Subcutaneous adipose tissue (tissue), 4 donors: ENCODE measurements around the gene ANKRD35. TPM values are rescaled to one million over a fixed set of nuclear protein-coding genes. Genes with fewer than 3 reads are reported as not detected.

ENCODE experiments used
- CTCF ChIP-seq: fragments of 450-650 bp; IDR thresholded peaks from one replicate; pipeline ENCODE4 v1.5.1; 2016; ENCODE audit warnings: low read depth, mild to moderate bottlenecking, control low read depth, antibody characterized with exemption, moderate library complexity
- total RNA-seq, 4 donors: library from RNA; depleted of rRNA; stranded (reverse); fragments of >200 nt; gene quantifications; one replicate each; pipeline ENCODE4 v1.1.0, GENCODE V29; 2016

The ANKRD35 gene
- total RNA-seq, 4 donors from 2014 or later = 1.6 to 7.0 (median 4.5) TPM

DNA sequence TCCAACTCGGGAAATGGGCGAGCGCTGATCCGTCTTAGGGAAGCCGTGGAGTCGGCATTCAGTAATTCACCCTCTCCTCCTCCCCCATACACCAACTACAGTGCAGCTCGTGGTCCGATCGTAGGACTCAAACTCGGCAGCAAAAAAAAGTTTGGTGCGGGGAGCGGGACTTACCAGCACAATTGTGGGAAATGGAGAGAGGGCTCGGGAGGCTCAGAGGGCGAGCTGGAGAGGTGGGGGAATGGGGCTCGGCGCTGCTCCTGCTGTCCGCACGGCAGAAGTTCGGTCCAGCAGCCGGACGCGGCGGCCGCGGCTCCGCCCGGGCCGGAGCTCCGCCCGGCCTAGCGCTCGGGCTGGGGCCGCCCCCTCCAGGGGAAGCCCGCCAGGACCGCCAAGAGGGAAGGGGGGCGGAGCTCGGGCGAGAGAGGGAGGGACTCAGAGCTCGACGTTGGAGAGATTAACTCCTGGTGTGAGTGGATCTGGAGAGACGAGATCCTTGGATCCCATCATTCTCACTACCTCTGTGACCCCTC is 26.1 kb downstream of the ANKRD35 start:
- no peak for TF ChIP-seq CTCF

GRCh38 chr1:145858901-145859490 is 26.7 kb downstream of the ANKRD35 start, which contains the start of gene PIAS3:
Gene PIAS3 (minus strand): TSS chr1:145859081. CDS start chr1:145858990, 91 bp downstream.
- no peak for TF ChIP-seq CTCF

DNA sequence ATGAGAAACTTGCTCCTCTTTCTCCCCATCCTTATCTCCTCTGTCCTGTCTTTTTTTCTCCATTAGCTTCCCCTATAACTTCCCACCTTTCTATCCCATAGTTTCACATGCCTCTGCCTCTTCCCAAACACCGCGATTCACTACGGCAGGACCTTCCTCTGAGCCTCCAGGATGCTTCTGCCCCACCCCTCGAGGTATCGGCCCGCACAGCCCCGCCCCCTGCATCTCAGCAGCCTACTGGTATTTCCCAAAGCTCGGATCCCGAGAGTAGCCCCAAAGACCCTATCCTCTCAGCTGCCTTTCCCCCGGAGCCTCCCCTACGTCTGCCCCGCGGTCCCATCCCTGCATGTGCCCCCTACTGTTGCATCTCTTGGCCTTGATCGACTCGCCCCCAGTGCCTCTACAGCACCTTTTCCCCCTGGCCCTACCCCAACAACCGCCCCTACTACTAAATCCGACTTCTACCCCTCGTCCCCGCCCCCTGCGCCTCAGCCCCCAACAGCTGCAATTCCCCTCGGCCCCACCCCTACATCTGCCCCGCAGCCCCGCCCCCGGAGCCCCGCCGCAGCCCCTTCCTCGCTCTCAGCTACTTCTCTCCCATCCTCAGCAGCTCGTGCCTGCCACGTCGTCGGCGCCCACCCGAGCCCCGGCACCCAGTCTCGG is 27.3 kb downstream of the ANKRD35 start:
- TF ChIP-seq CTCF = no peak

DNA sequence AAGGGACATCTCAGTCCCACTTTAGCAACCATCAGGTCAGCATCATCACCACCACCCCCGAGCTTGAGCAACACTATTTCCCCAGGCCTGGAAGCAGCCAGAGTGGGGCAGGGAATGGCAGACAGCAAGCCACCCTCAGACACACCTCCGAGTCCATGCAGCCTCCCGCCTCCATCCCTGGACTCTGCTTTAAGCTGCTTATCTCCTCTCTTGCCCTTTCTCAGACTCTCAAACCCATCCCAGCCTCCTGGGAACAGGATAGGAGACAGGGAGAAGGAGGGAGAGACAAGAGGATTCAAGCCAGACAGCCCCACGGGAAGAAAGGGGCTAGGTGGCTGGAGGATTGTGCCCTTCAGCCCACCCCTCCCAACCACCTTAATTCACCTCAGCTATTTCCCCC is 28.5 kb downstream of the ANKRD35 start:
- no peak for TF ChIP-seq CTCF

DNA sequence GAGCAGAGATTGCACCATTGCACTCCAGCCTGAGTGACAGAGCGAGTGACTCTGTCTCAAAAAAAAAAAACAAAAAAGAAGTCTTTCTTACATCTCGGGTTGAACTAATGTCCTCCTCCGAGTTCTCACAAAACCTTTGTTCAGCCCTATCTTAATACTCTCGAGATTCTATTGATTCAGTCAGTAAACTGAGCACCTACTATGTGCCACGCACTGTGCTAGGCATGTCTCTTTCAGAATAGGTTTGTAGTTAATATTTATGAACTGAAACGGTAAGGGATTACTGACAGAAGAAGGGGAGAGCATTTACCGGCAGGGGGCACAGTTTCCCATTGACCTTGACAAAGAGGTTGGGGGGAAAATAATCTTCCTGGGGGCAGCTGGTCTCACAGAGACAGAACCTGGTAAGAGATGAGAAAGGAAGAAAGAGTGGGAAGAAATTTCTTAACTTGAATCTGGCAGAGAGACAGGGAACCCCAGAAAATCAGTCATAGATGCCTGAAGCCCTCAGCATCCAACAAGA is 30.2 kb downstream of the ANKRD35 start:
- TF ChIP-seq CTCF = no peak

DNA sequence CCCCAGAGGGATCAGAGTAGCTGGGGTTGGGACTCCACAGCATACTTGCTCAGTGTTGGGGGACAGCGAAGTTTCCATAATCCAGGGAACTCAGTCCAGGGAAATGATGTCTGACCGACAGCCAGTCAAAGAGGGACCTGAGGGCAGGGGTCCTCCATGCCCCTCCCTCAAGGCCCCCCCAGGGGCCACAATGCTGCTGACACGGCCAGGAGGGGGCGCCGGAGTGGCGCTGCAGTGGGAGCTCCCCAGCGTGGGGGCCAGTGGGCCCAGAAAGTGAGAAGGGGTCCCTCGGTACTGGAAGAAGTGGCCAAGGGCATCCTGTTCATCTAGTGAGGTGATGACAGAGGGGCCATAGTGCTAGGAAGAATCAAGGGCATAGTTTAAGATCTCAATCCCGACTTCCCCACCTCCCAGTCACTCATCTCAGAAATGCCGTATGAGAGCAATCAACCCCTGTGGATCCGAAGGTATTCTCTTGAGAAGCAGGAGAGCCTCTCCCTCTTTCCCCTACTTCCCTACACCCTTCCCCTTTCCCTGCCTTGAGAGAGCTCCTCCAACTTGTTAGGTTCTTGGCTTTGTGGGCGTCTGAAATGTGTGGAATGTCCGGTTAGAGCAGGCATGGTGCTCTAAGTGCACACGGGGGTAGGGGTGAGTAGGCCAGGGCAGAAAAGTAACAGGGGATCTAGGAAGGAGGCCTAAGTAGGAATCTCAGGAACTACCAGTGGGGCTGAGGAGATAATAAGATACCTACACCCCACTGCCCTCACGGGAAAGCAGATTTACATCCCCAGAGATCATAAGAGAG is 36.1 kb downstream of the ANKRD35 start:
- TF ChIP-seq CTCF = no peak

- no peak for TF ChIP-seq CTCF
These were observed 37.8 kb downstream of the ANKRD35 start for GRCh38 chr1:145847827-145848226.
